Left lung (tissue), 10 donors: ENCODE measurements around the gene RIMS4. TPM values are rescaled to one million over a fixed set of nuclear protein-coding genes. Genes with fewer than 3 reads are reported as not detected.

ENCODE experiments used
- ATAC-seq: fragments of 200-7000 bp; cut with Tn5 transposase; one replicate; pipeline ENCODE4 v1.9.1; 2020; ENCODE audit warnings: moderate library complexity
- DNase-seq, 4 donors: peaks; one replicate each; pipeline ENCODE4 v3.0.0-alpha.2; 2013 to 2020
- H3K27ac ChIP-seq, 2 donors: fragments of 200-600 bp; sonication (generic) in 1 of 2; one replicate each; pipeline versions ENCODE4 v1.5.0 to v1.8.0; 2020 to 2021
- H3K27me3 ChIP-seq, 2 donors: fragments of 200-600 bp; sonication (generic) in 1 of 2; one replicate each; pipeline versions ENCODE4 v1.5.0 to v1.8.0; 2020 to 2021
- H3K36me3 ChIP-seq, 2 donors: fragments of 200-600 bp; sonication (generic) in 1 of 2; one replicate each; pipeline versions ENCODE4 v1.5.0 to v1.8.0; 2020 to 2021
- H3K4me1 ChIP-seq, 2 donors: fragments of 200-600 bp; one replicate each; pipeline ENCODE4 v1.8.0; 2021
- H3K4me3 ChIP-seq, 2 donors: fragments of 200-600 bp; sonication (generic) in 1 of 2; one replicate each; pipeline versions ENCODE4 v1.5.0 to v1.8.0; 2020 to 2021; ENCODE audit warnings: mild to moderate bottlenecking in 1 of 2
- H3K9me3 ChIP-seq, 2 donors: fragments of 200-600 bp; sonication (generic) in 1 of 2; one replicate each; pipeline versions ENCODE4 v1.5.0 to v1.8.0; 2020 to 2021
- CTCF ChIP-seq, 2 donors: fragments of 200-600 bp; sonication (generic) in 1 of 2; IDR thresholded peaks; one replicate each; pipeline versions ENCODE4 v1.5.0 to v1.8.0; 2021; ENCODE audit warnings: antibody characterized with exemption in 2 of 2
- intact Hi-C, 2 donors: fragments of 100-400 bp; cut with DNase I; formaldehyde crosslinking; loops; one replicate each; pipeline versions ENCODE4 v1.11.2 to v1.14.2; 2022
- polyA plus RNA-seq, 6 donors: library from polyadenylated mRNA; unstranded; fragments of 120-200 nt; gene quantifications; one replicate each; pipeline ENCODE4 v1.2.1, GENCODE V29; 2013; ENCODE audit not compliant: insufficient read length in 6 of 6
- total RNA-seq, 2 donors: library from RNA; stranded (reverse); fragmentation: NEBNext Ultra II Directional; extraction: Animal tissue kit (Norgen Biotek cat#: 25700); gene quantifications; one replicate each; pipeline ENCODE4 v1.2.1, GENCODE V29; 2021
- donor health status: DM: no; HTN: yes; CAD: no.
- donor health status: DM: no; HTN: no; CAD: no.

RIMS4 gene
- total and polyA plus RNA-seq, 8 donors: 0.47 to 6.3 (median 4.1) TPM

GRCh38 chr20:44707018-44707579, 103.2 kb downstream of the RIMS4 start:
- intact Hi-C loops: no loop called here
- no peak for DNase-seq
- H3K27me3 ChIP-seq: no peaks in the 10 kb centered on the region
- TF ChIP-seq CTCF (IDR thresholded peaks at IDR 0.05): no peak
- H3K9me3 ChIP-seq: no peaks in the 10 kb centered on the region
- H3K4me3 ChIP-seq: no peak overlapping the region
- H3K27ac ChIP-seq: no peak overlapping the region
- H3K36me3 ChIP-seq: no peaks in the 10 kb centered on the region
- H3K4me1 ChIP-seq: peaks cover 5 to 13% of the 10 kb centered on the region in 2 donors
- no peak for ATAC-seq

DNA sequence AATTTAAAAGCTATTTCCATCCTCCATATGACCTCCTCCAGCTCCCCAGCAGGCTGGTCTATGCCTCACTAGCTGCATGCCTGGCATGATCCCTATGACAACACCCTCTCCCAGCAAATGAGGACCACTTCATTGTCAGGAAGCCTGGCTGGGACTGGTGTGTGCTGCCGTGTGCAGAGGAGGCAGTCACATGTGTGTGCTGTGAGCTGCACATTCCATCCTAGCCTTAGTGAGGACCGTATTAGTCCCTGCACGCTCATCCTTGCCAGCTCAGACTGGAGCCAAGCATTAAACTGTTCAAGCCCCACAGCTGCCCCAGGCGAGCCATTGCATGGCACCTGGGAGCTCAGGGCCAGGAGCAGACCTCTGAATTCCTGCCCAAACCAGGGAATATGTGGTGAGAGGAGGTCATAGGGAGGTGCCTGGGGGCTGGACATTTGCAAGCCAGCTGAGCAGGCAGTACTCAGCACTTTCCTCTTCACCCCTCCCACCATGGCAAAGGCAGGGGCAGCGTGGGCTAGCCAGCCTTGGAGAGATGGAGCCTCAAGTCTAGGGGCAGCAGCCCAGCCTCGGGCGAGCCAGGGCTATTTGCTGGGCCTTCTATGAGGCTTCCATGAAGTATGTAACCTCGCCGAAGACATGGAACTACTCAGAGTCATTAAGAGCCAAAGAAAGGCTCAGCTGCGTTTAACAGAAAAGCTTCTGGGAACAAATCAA, 103.9 kb downstream of the RIMS4 start:
- H3K4me1 ChIP-seq: peaks cover 7 to 13% of the 10 kb centered on the region in 2 donors
- intact Hi-C loops: no loop called here
- ATAC-seq (peak; percentile 12), DNase-seq (peak in 1 of 4 donors; percentile 32)
- no peaks in the 10 kb centered on the region for H3K27me3 ChIP-seq
- no peaks in the 10 kb centered on the region for H3K9me3 ChIP-seq
- no peak overlapping the region for H3K27ac ChIP-seq
- no peak for TF ChIP-seq CTCF (IDR thresholded peaks at IDR 0.05)
- no peaks in the 10 kb centered on the region for H3K36me3 ChIP-seq
- no peak overlapping the region for H3K4me3 ChIP-seq

- Histone ChIP-seq H3K4me3 (no peak overlapping the region), H3K36me3 (no peaks in the 10 kb centered on the region), H3K9me3 (no peaks in the 10 kb centered on the region), H3K27me3 (no peaks in the 10 kb centered on the region), H3K27ac (no peak overlapping the region), H3K4me1 (peaks cover 13% of the 10 kb centered on the region in 2 donors)
- ATAC-seq (no peak), DNase-seq (no peak)
- intact Hi-C loops: no loop called here
- no peak for TF ChIP-seq CTCF (IDR thresholded peaks at IDR 0.05)
Observed at GRCh38 chr20:44705364-44706094, 104.8 kb downstream of the RIMS4 start.

GRCh38 chr20:44704551-44704971, 105.8 kb downstream of the RIMS4 start:
- no peak for TF ChIP-seq CTCF (IDR thresholded peaks at IDR 0.05)
- no peaks in the 10 kb centered on the region for H3K9me3 ChIP-seq
- no peak overlapping the region for H3K4me3 ChIP-seq
- no peaks in the 10 kb centered on the region for H3K36me3 ChIP-seq
- DNase-seq (peak in 1 of 4 donors; percentile 43), ATAC-seq (no peak)
- intact Hi-C loops: no loop called here
- H3K27ac ChIP-seq: no peak overlapping the region
- H3K27me3 ChIP-seq: no peaks in the 10 kb centered on the region
- peaks cover 13% of the 10 kb centered on the region in 2 donors for H3K4me1 ChIP-seq

DNA sequence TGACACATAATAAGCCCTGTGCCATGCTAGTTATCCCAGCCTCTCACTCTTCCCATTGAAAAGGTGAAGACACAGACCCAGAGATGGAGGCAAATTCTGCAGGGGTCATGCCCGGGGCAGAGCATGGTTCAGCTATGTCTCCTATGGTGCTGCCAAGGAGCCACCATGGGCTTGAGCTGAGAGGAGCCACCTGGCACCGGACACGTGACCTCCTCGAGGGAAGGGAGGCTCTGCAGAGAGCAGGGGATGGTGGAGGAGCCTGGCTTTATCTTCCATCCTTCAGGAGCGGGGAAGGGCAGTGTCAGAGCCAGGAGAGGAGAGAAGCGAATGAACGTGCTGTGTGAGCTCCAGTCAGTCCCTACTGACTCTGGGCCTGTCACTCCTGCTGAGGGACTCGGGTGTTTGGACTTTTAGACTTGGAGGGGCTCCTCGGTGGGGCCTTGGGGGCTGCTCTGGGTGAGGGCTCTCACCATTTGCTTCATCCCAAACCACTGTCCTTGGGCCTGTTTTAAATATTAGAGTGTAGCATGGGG, 106.3 kb downstream of the RIMS4 start:
- H3K9me3 ChIP-seq: no peaks in the 10 kb centered on the region
- no peak for DNase-seq

More for the DNA sequence above, 106.3 kb downstream of the RIMS4 start:
- no peak for ATAC-seq
- no peak overlapping the region for H3K4me3 ChIP-seq
- no peak overlapping the region for H3K27ac ChIP-seq
- H3K27me3 ChIP-seq: no peaks in the 10 kb centered on the region
- peaks cover 13% of the 10 kb centered on the region in 2 donors for H3K4me1 ChIP-seq
- intact Hi-C loops: no loop called here
- no peaks in the 10 kb centered on the region for H3K36me3 ChIP-seq
- TF ChIP-seq CTCF (IDR thresholded peaks at IDR 0.05): no peak
